HL-60 (cell line): ENCODE measurements around the gene SLC4A5.
A peak's percentile ranks its signal among the peaks of the same experiment; 100 is the strongest.

Experiments
- DNase-seq, 2 experiments: peaks; one replicate each; pipeline ENCODE4 v3.0.0-alpha.2; 2010 to 2020; ENCODE audit warnings: low read depth in 1 of 2, low spot score in 1 of 2
- H3K27ac ChIP-seq: fragments of 250-450 bp; sonication (Bioruptor Pico); replicated peaks from 2 replicates; pipeline ENCODE4 v1.5.1; 2020; ENCODE audit warnings: mild to moderate bottlenecking, moderate library complexity
- H3K27me3 ChIP-seq: fragments of 250-450 bp; sonication (Bioruptor Pico); 2 replicates; pipeline ENCODE4 v1.5.1; 2021; ENCODE audit warnings: mild to moderate bottlenecking, moderate library complexity; ENCODE audit not compliant: insufficient read depth, poor library complexity, severe bottlenecking
- H3K4me3 ChIP-seq: replicated peaks from 2 replicates; pipeline ENCODE4 v1.5.1; 2011; ENCODE audit warnings: mild to moderate bottlenecking, control low read depth, low read length; ENCODE audit not compliant: insufficient read depth
- GABPA ChIP-seq: IDR thresholded peaks from 2 replicates; pipeline ENCODE4 v1.6.1; 2012; ENCODE audit warnings: low read depth
- POLR2AphosphoS5 ChIP-seq: IDR thresholded peaks from 2 replicates; pipeline ENCODE4 v1.6.1; 2012; ENCODE audit warnings: low read depth
- SPI1 ChIP-seq: IDR thresholded peaks from 2 replicates; pipeline ENCODE4 v1.6.1; 2012; ENCODE audit warnings: low read depth, mild to moderate bottlenecking, borderline replicate concordance
- TF ChIP-seq, protein P1 (sequence below): IDR thresholded peaks from 2 replicates; pipeline ENCODE4 v1.6.1; 2012; ENCODE audit warnings: low read depth; ENCODE audit not compliant: insufficient replicate concordance
- TF ChIP-seq, protein P2 (sequence below): IDR thresholded peaks from one replicate; pipeline ENCODE4 v1.5.1; 2011; ENCODE audit warnings: low read length, control low read depth, inconsistent platforms; ENCODE audit not compliant: insufficient read depth

The SLC4A5 gene

GRCh38 chr2:74334931-74335333 is 8.3 kb downstream of the SLC4A5 start:
- Histone ChIP-seq H3K27ac (no peak overlapping the region), H3K4me3 (no peak overlapping the region), H3K27me3 (peaks cover 4% of the 10 kb centered on the region)
- TF ChIP-seq, protein P1, sequence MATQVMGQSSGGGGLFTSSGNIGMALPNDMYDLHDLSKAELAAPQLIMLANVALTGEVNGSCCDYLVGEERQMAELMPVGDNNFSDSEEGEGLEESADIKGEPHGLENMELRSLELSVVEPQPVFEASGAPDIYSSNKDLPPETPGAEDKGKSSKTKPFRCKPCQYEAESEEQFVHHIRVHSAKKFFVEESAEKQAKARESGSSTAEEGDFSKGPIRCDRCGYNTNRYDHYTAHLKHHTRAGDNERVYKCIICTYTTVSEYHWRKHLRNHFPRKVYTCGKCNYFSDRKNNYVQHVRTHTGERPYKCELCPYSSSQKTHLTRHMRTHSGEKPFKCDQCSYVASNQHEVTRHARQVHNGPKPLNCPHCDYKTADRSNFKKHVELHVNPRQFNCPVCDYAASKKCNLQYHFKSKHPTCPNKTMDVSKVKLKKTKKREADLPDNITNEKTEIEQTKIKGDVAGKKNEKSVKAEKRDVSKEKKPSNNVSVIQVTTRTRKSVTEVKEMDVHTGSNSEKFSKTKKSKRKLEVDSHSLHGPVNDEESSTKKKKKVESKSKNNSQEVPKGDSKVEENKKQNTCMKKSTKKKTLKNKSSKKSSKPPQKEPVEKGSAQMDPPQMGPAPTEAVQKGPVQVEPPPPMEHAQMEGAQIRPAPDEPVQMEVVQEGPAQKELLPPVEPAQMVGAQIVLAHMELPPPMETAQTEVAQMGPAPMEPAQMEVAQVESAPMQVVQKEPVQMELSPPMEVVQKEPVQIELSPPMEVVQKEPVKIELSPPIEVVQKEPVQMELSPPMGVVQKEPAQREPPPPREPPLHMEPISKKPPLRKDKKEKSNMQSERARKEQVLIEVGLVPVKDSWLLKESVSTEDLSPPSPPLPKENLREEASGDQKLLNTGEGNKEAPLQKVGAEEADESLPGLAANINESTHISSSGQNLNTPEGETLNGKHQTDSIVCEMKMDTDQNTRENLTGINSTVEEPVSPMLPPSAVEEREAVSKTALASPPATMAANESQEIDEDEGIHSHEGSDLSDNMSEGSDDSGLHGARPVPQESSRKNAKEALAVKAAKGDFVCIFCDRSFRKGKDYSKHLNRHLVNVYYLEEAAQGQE = no peak
- TF ChIP-seq POLR2AphosphoS5 (no peak), GABPA (no peak)
- TF ChIP-seq, protein P2, sequence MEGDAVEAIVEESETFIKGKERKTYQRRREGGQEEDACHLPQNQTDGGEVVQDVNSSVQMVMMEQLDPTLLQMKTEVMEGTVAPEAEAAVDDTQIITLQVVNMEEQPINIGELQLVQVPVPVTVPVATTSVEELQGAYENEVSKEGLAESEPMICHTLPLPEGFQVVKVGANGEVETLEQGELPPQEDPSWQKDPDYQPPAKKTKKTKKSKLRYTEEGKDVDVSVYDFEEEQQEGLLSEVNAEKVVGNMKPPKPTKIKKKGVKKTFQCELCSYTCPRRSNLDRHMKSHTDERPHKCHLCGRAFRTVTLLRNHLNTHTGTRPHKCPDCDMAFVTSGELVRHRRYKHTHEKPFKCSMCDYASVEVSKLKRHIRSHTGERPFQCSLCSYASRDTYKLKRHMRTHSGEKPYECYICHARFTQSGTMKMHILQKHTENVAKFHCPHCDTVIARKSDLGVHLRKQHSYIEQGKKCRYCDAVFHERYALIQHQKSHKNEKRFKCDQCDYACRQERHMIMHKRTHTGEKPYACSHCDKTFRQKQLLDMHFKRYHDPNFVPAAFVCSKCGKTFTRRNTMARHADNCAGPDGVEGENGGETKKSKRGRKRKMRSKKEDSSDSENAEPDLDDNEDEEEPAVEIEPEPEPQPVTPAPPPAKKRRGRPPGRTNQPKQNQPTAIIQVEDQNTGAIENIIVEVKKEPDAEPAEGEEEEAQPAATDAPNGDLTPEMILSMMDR = peak; percentile 95
- DNase-seq = peak; percentile 20 to 58

DNA sequence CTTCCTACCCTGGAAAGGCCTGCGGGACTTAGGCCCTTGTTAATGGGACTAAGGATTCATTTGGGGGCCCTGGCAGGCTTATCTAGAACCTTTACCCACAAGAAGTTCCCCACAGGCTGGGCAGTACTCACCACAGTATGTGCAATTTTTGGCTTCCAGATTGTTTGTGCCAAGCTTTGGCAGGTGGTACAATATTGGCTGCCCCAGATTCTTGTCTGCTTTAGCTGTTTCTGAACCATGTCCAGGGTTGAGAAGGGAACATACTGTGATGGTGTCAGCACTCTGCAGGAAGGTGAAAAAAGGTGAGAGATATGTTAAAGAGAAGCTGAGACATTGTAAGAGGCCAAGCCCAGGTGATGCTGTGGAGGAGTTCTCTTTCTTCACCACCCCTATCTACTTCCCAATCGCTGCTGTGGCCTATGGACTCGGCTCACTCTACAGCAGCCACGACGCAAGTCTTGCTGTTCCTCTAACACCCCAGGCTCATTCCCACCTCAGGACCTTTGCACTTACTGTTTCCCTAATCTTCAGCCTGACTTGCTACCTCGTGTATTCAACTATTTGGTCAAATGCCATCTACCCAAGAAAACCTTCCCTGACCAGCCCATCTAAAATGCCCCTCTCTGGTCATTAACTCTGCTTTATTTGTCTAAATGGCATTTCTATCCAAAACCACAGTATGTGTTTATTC is 9.2 kb downstream of the SLC4A5 start:
- TF ChIP-seq, protein P2 = no peak
- TF ChIP-seq, protein P1 = no peak
- no peak for TF ChIP-seq GABPA
- TF ChIP-seq POLR2AphosphoS5 = no peak
- TF ChIP-seq SPI1 = no peak
- Histone ChIP-seq H3K4me3 (no peak overlapping the region), H3K27ac (no peak overlapping the region), H3K27me3 (no peaks in the 10 kb centered on the region)
- no peak for DNase-seq

DNA sequence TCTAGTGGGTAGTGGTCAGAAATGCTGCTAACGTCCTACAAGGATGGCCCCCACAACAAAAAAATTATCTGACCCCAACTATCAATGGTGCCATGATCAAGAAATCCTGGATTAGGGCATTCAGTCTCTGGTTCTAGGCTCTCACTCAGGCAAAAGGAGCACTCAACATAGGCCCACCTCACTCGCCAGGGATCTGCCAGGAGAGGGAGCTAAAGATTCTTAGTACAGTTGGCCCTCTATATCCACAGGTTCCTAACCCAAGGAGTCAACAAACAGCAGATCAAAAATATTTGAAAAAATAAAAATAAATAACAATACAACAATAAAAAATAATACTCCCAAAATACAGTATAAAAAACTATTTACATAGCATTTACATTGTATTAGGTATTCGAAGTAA is 10.0 kb downstream of the SLC4A5 start:
- TF ChIP-seq, protein P2 = peak; percentile 21
- TF ChIP-seq, protein P1 = no peak

More for the DNA sequence above, 10.0 kb downstream of the SLC4A5 start:
- Histone ChIP-seq H3K27me3 (no peaks in the 10 kb centered on the region), H3K27ac (no peak overlapping the region), H3K4me3 (no peak overlapping the region)
- peak in 1 of 2 experiments; percentile 31 for DNase-seq
